Thoracic aorta (tissue), 2 donors: ENCODE measurements around the gene KTN1. TPM values are rescaled to one million over a fixed set of nuclear protein-coding genes. Genes with fewer than 3 reads are reported as not detected.

Source experiments
- ATAC-seq: fragments of 150-250 bp; one replicate; pipeline ENCODE4 v1.8.0; 2017; ENCODE audit warnings: low read depth; ENCODE audit not compliant: insufficient number of reproducible peaks, low FRiP score
- DNase-seq: peaks from one replicate; pipeline ENCODE4 v3.0.0-alpha.2; 2020; ENCODE audit warnings: low spot score
- H3K27ac ChIP-seq, 2 donors: fragments of 200-600 bp; sonication (generic); 1 replicate in 1 of 2; 2 replicates in 1 of 2; pipeline ENCODE4 v1.5.1; 2016; ENCODE audit warnings: mild to moderate bottlenecking in 2 of 2, moderate library complexity in 2 of 2
- H3K27me3 ChIP-seq: fragments of 200-600 bp; sonication (generic); replicated peaks from 2 replicates; pipeline ENCODE4 v1.6.0; 2016; ENCODE audit warnings: mild to moderate bottlenecking; ENCODE audit not compliant: insufficient read depth
- H3K36me3 ChIP-seq: fragments of 200-600 bp; sonication (generic); one replicate; pipeline ENCODE4 v1.5.1; 2016
- H3K4me1 ChIP-seq, 2 donors: fragments of 200-600 bp; sonication (generic); 1 replicate in 1 of 2; 2 replicates in 1 of 2; pipeline versions ENCODE4 v1.5.1 to v1.6.0; 2016; ENCODE audit warnings: low read depth in 2 of 2, mild to moderate bottlenecking in 1 of 2; ENCODE audit not compliant: control insufficient read depth in 1 of 2
- H3K4me3 ChIP-seq: fragments of 200-600 bp; sonication (generic); 2 replicates; pipeline ENCODE4 v1.5.1; 2016; ENCODE audit warnings: mild to moderate bottlenecking
- H3K9me3 ChIP-seq: fragments of 200-600 bp; sonication (generic); 2 replicates; pipeline ENCODE4 v1.5.1; 2016
- total RNA-seq, 2 donors: library from RNA; depleted of rRNA; stranded (reverse); fragments of >200 nt; gene quantifications; one replicate each; pipeline versions ENCODE4 v1.1.0 to v1.2.3, GENCODE V29; 2016
- TF ChIP-seq, protein P1 (sequence below): fragments of 200-600 bp; sonication (generic); IDR thresholded peaks from one replicate; pipeline ENCODE4 v1.5.1; 2019; ENCODE audit warnings: antibody characterized with exemption

The KTN1 gene
- total RNA-seq: 100 to 1,000 TPM; 122 to 173 TPM

GRCh38 chr14:55579724-55580469 is at the start of gene KTN1:
Gene KTN1, plus strand, starts transcription at chr14:55580207. Its CDS starts 31,842 bp downstream, at chr14:55612049.
- Histone ChIP-seq H3K9me3 (no peaks in the 10 kb centered on the region), H3K27me3 (no peaks in the 10 kb centered on the region), H3K4me1 (peaks cover 19 to 44% of the 10 kb centered on the region in 2 donors), H3K27ac (peak within 1 kb of the TSS; percentile 88 to 98), H3K4me3 (peak within 1 kb of the TSS; percentile 97), H3K36me3 (no peaks in the 10 kb centered on the region)
- ATAC-seq: peak; percentile 88
- TF ChIP-seq, protein P1, sequence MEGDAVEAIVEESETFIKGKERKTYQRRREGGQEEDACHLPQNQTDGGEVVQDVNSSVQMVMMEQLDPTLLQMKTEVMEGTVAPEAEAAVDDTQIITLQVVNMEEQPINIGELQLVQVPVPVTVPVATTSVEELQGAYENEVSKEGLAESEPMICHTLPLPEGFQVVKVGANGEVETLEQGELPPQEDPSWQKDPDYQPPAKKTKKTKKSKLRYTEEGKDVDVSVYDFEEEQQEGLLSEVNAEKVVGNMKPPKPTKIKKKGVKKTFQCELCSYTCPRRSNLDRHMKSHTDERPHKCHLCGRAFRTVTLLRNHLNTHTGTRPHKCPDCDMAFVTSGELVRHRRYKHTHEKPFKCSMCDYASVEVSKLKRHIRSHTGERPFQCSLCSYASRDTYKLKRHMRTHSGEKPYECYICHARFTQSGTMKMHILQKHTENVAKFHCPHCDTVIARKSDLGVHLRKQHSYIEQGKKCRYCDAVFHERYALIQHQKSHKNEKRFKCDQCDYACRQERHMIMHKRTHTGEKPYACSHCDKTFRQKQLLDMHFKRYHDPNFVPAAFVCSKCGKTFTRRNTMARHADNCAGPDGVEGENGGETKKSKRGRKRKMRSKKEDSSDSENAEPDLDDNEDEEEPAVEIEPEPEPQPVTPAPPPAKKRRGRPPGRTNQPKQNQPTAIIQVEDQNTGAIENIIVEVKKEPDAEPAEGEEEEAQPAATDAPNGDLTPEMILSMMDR: no peak
- no peak for DNase-seq

DNA sequence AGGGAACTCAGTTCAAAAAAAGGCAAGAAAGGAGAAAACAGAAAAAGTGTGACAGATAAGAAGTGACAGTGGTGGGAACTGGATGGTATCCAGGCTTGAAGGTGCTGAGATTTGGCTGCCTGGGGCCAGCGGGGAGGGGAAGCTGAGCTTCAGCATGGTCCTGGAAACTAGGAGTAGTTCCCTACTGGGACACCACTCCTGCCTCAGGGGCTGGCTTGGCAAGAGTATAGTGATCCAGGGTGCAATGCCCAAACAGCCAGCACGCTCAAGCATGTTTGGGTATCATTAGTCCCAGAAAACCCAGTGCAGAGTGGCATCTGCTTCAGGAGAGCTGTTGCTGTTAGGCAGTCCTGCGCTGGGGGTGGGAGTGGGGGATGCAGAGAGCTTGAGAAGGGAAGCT is 49.5 kb upstream of the KTN1 start:
- no peaks in the 10 kb centered on the region for H3K4me1 ChIP-seq
- TF ChIP-seq, protein P1: no peak
- H3K27ac ChIP-seq: no peak overlapping the region
- no peaks in the 10 kb centered on the region for H3K36me3 ChIP-seq
- DNase-seq (no peak), ATAC-seq (no peak)
- no peaks in the 10 kb centered on the region for H3K27me3 ChIP-seq
- no peak overlapping the region for H3K4me3 ChIP-seq
- H3K9me3 ChIP-seq: no peaks in the 10 kb centered on the region

DNA sequence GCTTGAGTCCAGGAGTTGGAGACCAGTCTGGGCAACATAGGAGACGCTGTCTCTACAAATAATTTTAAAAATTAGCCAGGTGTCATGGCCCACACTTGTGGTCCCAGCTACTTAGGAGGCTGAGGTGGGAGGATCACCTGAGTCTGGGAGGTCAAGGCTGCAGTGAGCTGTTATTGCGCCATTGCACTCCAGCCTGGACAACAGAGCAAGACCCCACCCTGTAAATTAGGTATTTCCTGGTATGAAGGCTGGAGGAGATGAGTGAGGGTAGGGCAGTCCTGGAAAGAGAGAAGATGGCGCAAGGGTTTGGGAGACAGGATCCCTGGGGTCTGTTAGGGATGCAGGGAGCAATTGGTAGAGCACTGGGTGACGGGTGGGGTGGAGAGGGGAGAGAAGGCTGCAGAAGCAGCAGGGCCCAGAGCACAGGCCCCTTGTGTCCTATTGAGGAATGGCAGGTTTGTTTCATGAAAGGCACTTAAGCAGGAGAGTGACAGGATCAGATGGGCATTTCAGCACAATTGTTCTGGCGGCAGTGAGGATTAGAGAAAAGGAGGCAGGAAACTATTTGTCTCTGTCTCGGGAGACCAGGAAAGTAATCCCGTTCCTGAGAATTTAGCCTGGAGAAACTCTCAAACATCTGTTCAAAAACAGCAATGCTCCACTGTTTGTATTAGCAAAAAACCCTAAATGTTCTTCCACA is 47.2 kb upstream of the KTN1 start:
- Histone ChIP-seq H3K27me3 (no peaks in the 10 kb centered on the region), H3K4me1 (no peaks in the 10 kb centered on the region), H3K36me3 (no peaks in the 10 kb centered on the region), H3K27ac (no peak overlapping the region), H3K4me3 (no peak overlapping the region), H3K9me3 (no peaks in the 10 kb centered on the region)
- TF ChIP-seq, protein P1: no peak
- DNase-seq (no peak), ATAC-seq (no peak)

DNA sequence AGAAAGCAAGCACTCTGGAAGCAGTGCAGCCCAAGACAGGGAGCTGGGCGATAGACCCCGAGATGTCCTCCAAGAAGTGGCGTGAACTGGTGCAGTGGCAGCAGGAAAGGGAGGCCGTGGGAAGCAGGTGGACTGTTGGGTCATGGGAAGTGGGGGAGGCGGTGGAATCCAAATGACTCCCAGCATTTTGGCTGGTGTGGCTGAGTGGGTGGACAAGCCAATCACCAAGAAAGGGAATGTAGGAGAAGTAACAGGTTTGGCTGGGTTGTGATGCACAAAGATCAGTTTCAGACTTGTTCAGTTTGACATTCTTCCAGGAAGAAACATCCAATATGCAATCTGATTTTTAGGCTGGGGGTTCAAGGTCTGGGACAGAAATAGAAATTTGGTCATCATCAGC is 46.0 kb upstream of the KTN1 start:
- no peaks in the 10 kb centered on the region for H3K9me3 ChIP-seq
- H3K4me1 ChIP-seq: no peaks in the 10 kb centered on the region
- no peak overlapping the region for H3K4me3 ChIP-seq
- DNase-seq: no peak
- H3K27me3 ChIP-seq: no peaks in the 10 kb centered on the region
- TF ChIP-seq, protein P1: no peak
- no peak for ATAC-seq
- H3K27ac ChIP-seq: no peak overlapping the region
- H3K36me3 ChIP-seq: no peaks in the 10 kb centered on the region

GRCh38 chr14:55535516-55536203 is 44.3 kb upstream of the KTN1 start:
- Histone ChIP-seq H3K36me3 (no peaks in the 10 kb centered on the region), H3K4me1 (no peaks in the 10 kb centered on the region), H3K27ac (no peak overlapping the region), H3K9me3 (no peaks in the 10 kb centered on the region), H3K4me3 (no peak overlapping the region), H3K27me3 (no peaks in the 10 kb centered on the region)
- TF ChIP-seq, protein P1: no peak
- DNase-seq: no peak
- no peak for ATAC-seq
